ENCODE results near the gene BCAS1. TPM values are rescaled to one million over a fixed set of nuclear protein-coding genes. Genes with fewer than 3 reads are reported as not detected.

The BCAS1 gene, protein sequence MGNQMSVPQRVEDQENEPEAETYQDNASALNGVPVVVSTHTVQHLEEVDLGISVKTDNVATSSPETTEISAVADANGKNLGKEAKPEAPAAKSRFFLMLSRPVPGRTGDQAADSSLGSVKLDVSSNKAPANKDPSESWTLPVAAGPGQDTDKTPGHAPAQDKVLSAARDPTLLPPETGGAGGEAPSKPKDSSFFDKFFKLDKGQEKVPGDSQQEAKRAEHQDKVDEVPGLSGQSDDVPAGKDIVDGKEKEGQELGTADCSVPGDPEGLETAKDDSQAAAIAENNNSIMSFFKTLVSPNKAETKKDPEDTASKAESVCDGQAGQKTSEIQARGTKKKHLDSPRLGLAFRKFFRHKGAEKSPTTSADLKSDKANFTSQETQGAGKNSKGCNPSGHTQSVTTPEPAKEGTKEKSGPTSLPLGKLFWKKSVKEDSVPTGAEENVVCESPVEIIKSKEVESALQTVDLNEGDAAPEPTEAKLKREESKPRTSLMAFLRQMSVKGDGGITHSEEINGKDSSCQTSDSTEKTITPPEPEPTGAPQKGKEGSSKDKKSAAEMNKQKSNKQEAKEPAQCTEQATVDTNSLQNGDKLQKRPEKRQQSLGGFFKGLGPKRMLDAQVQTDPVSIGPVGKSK
- total RNA-seq (ENCODE audit: unreplicated experiment): 0.32 TPM
- long read RNA-seq, partial matches to known transcripts: 0 of 1 reads
- long read RNA-seq, other reads (novel, unspliced or antisense): 1 of 1 reads

- Mint-ChIP-seq H3K36me3 (ENCODE audit: unreplicated experiment) (no peaks in the 10 kb centered on the region), H3K9me3 (ENCODE audit: unreplicated experiment) (no peaks in the 10 kb centered on the region), H3K4me1 (ENCODE audit: low read depth, unreplicated experiment) (no peaks in the 10 kb centered on the region), H3K27me3 (ENCODE audit: unreplicated experiment) (peaks cover 2% of the 10 kb centered on the region), H3K4me3 (ENCODE audit: unreplicated experiment) (no peak within 1 kb of the TSS), H3K27ac (ENCODE audit: unreplicated experiment) (no peak within 1 kb of the TSS)
- TF ChIP-seq CTCF (IDR thresholded peaks at IDR 0.05; ENCODE audit: partially characterized antibody, unreplicated experiment): no peak
- DNase-seq: no peak
Observed at GRCh38 chr20:54070187-54070987, at the start of gene BCAS1. Gene BCAS1, minus strand, starts transcription at chr20:54070594. Its CDS starts 11,876 bp downstream, at chr20:54058718.

GRCh38 chr20:54119744-54120143, 49.4 kb upstream of the BCAS1 start:
- Mint-ChIP-seq H3K27me3 (ENCODE audit: unreplicated experiment) (peaks cover 2% of the 10 kb centered on the region), H3K27ac (ENCODE audit: unreplicated experiment) (no peak overlapping the region), H3K4me1 (ENCODE audit: low read depth, unreplicated experiment) (no peaks in the 10 kb centered on the region), H3K4me3 (ENCODE audit: unreplicated experiment) (no peak overlapping the region), H3K9me3 (ENCODE audit: unreplicated experiment) (peaks cover 1% of the 10 kb centered on the region), H3K36me3 (ENCODE audit: unreplicated experiment) (no peaks in the 10 kb centered on the region)
- DNase-seq: no peak
- TF ChIP-seq CTCF (IDR thresholded peaks at IDR 0.05; ENCODE audit: partially characterized antibody, unreplicated experiment): no peak

GRCh38 chr20:54118220-54119001, 48.0 kb upstream of the BCAS1 start:
- H3K4me1 Mint-ChIP-seq (ENCODE audit: low read depth, unreplicated experiment): no peaks in the 10 kb centered on the region
- H3K4me3 Mint-ChIP-seq (ENCODE audit: unreplicated experiment): no peak overlapping the region
- no peak for DNase-seq
- H3K36me3 Mint-ChIP-seq (ENCODE audit: unreplicated experiment): no peaks in the 10 kb centered on the region
- no peak overlapping the region for H3K27ac Mint-ChIP-seq (ENCODE audit: unreplicated experiment)
- H3K27me3 Mint-ChIP-seq (ENCODE audit: unreplicated experiment): peaks cover 2% of the 10 kb centered on the region
- TF ChIP-seq CTCF (IDR thresholded peaks at IDR 0.05; ENCODE audit: partially characterized antibody, unreplicated experiment): no peak
- H3K9me3 Mint-ChIP-seq (ENCODE audit: unreplicated experiment): peaks cover 1% of the 10 kb centered on the region

DNA sequence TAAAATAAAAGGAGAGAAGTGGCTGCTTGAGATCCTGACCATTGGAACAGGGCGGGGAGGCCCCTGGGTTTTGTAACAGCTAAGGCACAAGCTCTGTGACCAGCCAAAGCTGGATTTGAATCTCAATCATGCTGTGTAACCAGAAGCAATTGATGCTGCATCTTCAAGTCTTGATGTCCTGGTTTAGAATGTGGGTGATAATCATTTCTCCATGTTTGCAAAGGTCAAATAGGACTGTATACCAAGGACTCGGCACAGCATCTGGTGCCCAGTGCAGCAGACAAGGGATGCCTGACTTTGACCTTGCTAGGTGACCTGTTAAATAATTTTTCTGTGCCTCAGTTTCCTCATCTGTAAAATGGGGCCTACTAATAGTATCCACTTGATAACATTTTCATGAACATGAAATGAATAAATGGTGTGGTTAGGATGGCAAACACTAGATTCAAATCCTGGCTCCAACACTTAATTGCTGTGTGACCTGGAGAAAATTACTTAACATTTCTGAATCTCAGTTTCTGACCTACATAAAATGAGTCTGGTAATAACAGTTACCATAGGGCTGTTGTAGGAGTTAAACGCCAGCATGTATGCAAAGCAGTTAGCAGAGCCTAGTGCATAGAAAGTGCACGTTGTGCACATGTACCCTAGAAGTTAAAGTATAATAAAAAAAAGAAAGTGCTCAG, 46.3 kb upstream of the BCAS1 start:
- H3K4me1 Mint-ChIP-seq (ENCODE audit: low read depth, unreplicated experiment): no peaks in the 10 kb centered on the region
- peaks cover under 1% of the 10 kb centered on the region for H3K36me3 Mint-ChIP-seq (ENCODE audit: unreplicated experiment)
- no peak for DNase-seq
- peaks cover 1% of the 10 kb centered on the region for H3K9me3 Mint-ChIP-seq (ENCODE audit: unreplicated experiment)
- H3K27ac Mint-ChIP-seq (ENCODE audit: unreplicated experiment): no peak overlapping the region
- H3K27me3 Mint-ChIP-seq (ENCODE audit: unreplicated experiment): peaks cover 4% of the 10 kb centered on the region
- H3K4me3 Mint-ChIP-seq (ENCODE audit: unreplicated experiment): no peak overlapping the region
- TF ChIP-seq CTCF (IDR thresholded peaks at IDR 0.05; ENCODE audit: partially characterized antibody, unreplicated experiment): no peak

Measured in glutamatergic neuron (in vitro differentiated cells).